ENCODE data around the gene TSG101.

Gene TSG101

GRCh38 chr11:18526521-18527296, at the start of gene TSG101:
Gene TSG101 (minus strand): TSS chr11:18526942. CDS start chr11:18526816, 126 bp downstream.
- peak; percentile 91 for DNase-seq (ENCODE audit: low spot score)

- DNase-seq (ENCODE audit: low spot score) = no peak
Measured at GRCh38 chr11:18575361-18575760, 48.6 kb upstream of the TSG101 start.

GRCh38 chr11:18567081-18567480, 40.3 kb upstream of the TSG101 start:
- DNase-seq (ENCODE audit: low spot score) = no peak

- no peak for DNase-seq (ENCODE audit: low spot score)
Measured at GRCh38 chr11:18566406-18566805, 39.7 kb upstream of the TSG101 start.

GRCh38 chr11:18564149-18564548, 37.4 kb upstream of the TSG101 start:
- DNase-seq (ENCODE audit: low spot score) = no peak

GRCh38 chr11:18563090-18563730, 36.5 kb upstream of the TSG101 start:
- no peak for DNase-seq (ENCODE audit: low spot score)

- no peak for DNase-seq (ENCODE audit: low spot score)
Measured at GRCh38 chr11:18548001-18548400, 21.3 kb upstream of the TSG101 start.

- DNase-seq (ENCODE audit: low spot score) = no peak
Measured at GRCh38 chr11:18540207-18541009, 13.7 kb upstream of the TSG101 start.

- no peak for DNase-seq (ENCODE audit: low spot score)
Measured at GRCh38 chr11:18536209-18536608, 9.5 kb upstream of the TSG101 start.

- DNase-seq (ENCODE audit: low spot score) = no peak
Measured at GRCh38 chr11:18534245-18534644, 7.5 kb upstream of the TSG101 start.

- no peak for DNase-seq (ENCODE audit: low spot score)
Measured at GRCh38 chr11:18533365-18533764, 6.6 kb upstream of the TSG101 start.

GRCh38 chr11:18527512-18527911, 770 bp upstream of the TSG101 start:
- DNase-seq (ENCODE audit: low spot score) = no peak

- DNase-seq (ENCODE audit: low spot score) = peak; percentile 39
Measured at GRCh38 chr11:18526130-18526520, 617 bp downstream of the TSG101 start.

- no peak for DNase-seq (ENCODE audit: low spot score)
Measured at GRCh38 chr11:18524248-18524647, 2.5 kb downstream of the TSG101 start.

GRCh38 chr11:18523084-18523483, 3.7 kb downstream of the TSG101 start:
- no peak for DNase-seq (ENCODE audit: low spot score)

GRCh38 chr11:18522388-18522787, 4.4 kb downstream of the TSG101 start:
- no peak for DNase-seq (ENCODE audit: low spot score)

- no peak for DNase-seq (ENCODE audit: low spot score)
Measured at GRCh38 chr11:18521122-18521521, 5.6 kb downstream of the TSG101 start.

- no peak for DNase-seq (ENCODE audit: low spot score)
Measured at GRCh38 chr11:18502352-18502751, 24.4 kb downstream of the TSG101 start.

GRCh38 chr11:18501629-18502028, 25.1 kb downstream of the TSG101 start:
- no peak for DNase-seq (ENCODE audit: low spot score)

GRCh38 chr11:18498039-18498438, 28.7 kb downstream of the TSG101 start:
- DNase-seq (ENCODE audit: low spot score) = no peak

- DNase-seq (ENCODE audit: low spot score) = no peak
Measured at GRCh38 chr11:18495703-18496102, 31.0 kb downstream of the TSG101 start.

- no peak for DNase-seq (ENCODE audit: low spot score)
Measured at GRCh38 chr11:18495271-18495670, 31.5 kb downstream of the TSG101 start.

GRCh38 chr11:18493310-18493709, 33.4 kb downstream of the TSG101 start:
- DNase-seq (ENCODE audit: low spot score) = no peak

Data from COLO829 (cell line).